Astrocyte (in vitro differentiated cells and primary cell): Measurements from ENCODE around the gene ERFL. TPM values are rescaled to one million over a fixed set of nuclear protein-coding genes. Genes with fewer than 3 reads are reported as not detected.

Experiments
- DNase-seq: peaks from one replicate; pipeline ENCODE4 v3.0.0-alpha.2; 2010; ENCODE audit warnings: low read depth
- FAIRE-seq: peaks from 2 replicates; lab custom pipeline; 2011; peaks lifted over from hg19 to GRCh38; lab: Jason Lieb, UNC
- H2AFZ ChIP-seq: 2 replicates; pipeline ENCODE4 v1.6.0; 2012; ENCODE audit warnings: low read depth, low read length, inconsistent platforms
- H3K27ac ChIP-seq: 2 replicates; pipeline ENCODE4 v1.5.1; 2011; ENCODE audit warnings: low read depth, low read length, inconsistent platforms
- H3K27me3 ChIP-seq: 2 replicates; pipeline ENCODE4 v1.6.0; 2011; ENCODE audit warnings: low read length, inconsistent platforms; ENCODE audit not compliant: insufficient read depth
- H3K36me3 ChIP-seq: 2 replicates; pipeline ENCODE4 v1.5.1; 2011; ENCODE audit warnings: low read length, inconsistent platforms; ENCODE audit not compliant: insufficient read depth
- H3K4me1 ChIP-seq: 2 replicates; pipeline ENCODE4 v1.5.1; 2011; ENCODE audit warnings: low read length, inconsistent platforms; ENCODE audit not compliant: insufficient read depth
- H3K4me2 ChIP-seq: 2 replicates; pipeline ENCODE4 v1.6.0; 2012; ENCODE audit warnings: low read length, inconsistent platforms
- H3K4me3 ChIP-seq: 2 replicates; pipeline ENCODE4 v1.5.1; 2011; ENCODE audit warnings: low read depth, mild to moderate bottlenecking, low read length, inconsistent platforms; ENCODE audit not compliant: insufficient read depth
- H3K79me2 ChIP-seq: 2 replicates; pipeline ENCODE4 v1.6.0; 2012; ENCODE audit warnings: mild to moderate bottlenecking, low read length, inconsistent platforms; ENCODE audit not compliant: insufficient read depth
- H3K9ac ChIP-seq: 2 replicates; pipeline ENCODE4 v1.6.0; 2012; ENCODE audit warnings: mild to moderate bottlenecking, low read length, inconsistent platforms
- H3K9me3 ChIP-seq: 2 replicates; pipeline ENCODE4 v1.5.1; 2012; ENCODE audit warnings: low read depth, mild to moderate bottlenecking, low read length, inconsistent platforms; ENCODE audit not compliant: insufficient read depth
- H4K20me1 ChIP-seq: 2 replicates; pipeline ENCODE4 v1.6.0; 2012; ENCODE audit warnings: low read length, inconsistent platforms; ENCODE audit not compliant: insufficient read depth
- H3K27ac Mint-ChIP-seq: one replicate; pipeline ENCODE4 v1.8.0; 2021; ENCODE audit warnings: mild to moderate bottlenecking, mixed read lengths; ENCODE audit not compliant: unreplicated experiment
- H3K27me3 Mint-ChIP-seq: one replicate; pipeline ENCODE4 v1.8.0; 2021; ENCODE audit warnings: low read depth, mixed read lengths; ENCODE audit not compliant: unreplicated experiment
- H3K36me3 Mint-ChIP-seq: one replicate; pipeline ENCODE4 v1.8.0; 2021; ENCODE audit warnings: low read depth, mixed read lengths; ENCODE audit not compliant: unreplicated experiment
- H3K4me1 Mint-ChIP-seq: one replicate; pipeline ENCODE4 v1.8.0; 2021; ENCODE audit warnings: low read depth, mixed read lengths; ENCODE audit not compliant: unreplicated experiment
- H3K4me3 Mint-ChIP-seq: one replicate; pipeline ENCODE4 v1.8.0; 2021; ENCODE audit warnings: mild to moderate bottlenecking, moderate library complexity, mixed read lengths; ENCODE audit not compliant: unreplicated experiment
- H3K9me3 Mint-ChIP-seq: one replicate; pipeline ENCODE4 v1.8.0; 2021; ENCODE audit warnings: mild to moderate bottlenecking, mixed read lengths; ENCODE audit not compliant: unreplicated experiment
- CTCF ChIP-seq: IDR thresholded peaks from 2 replicates; pipeline ENCODE4 v1.5.1; 2011; ENCODE audit warnings: low read depth, mild to moderate bottlenecking, inconsistent platforms, low read length, moderate library complexity; ENCODE audit not compliant: insufficient read depth
- EZH2 ChIP-seq: IDR thresholded peaks from 2 replicates; pipeline ENCODE4 v1.6.1; 2012; ENCODE audit warnings: mild to moderate bottlenecking, low read length, inconsistent platforms; ENCODE audit not compliant: insufficient read depth
- total RNA-seq: library from RNA; stranded (reverse); gene quantifications from 2 replicates; pipeline ENCODE4 v1.2.1, GENCODE V29; 2021

Gene ERFL
- total RNA-seq, 1 donor from 2014 or later = 0.41 TPM

GRCh38 chr19:41911889-41912731 is 16.1 kb downstream of the ERFL start:
- FAIRE-seq (no peak), DNase-seq (no peak)
- Histone ChIP-seq H3K27ac (no peak overlapping the region), H3K36me3 (no peaks in the 10 kb centered on the region), H3K4me1 (no peaks in the 10 kb centered on the region), H3K27me3 (peaks cover 51% of the 10 kb centered on the region), H3K4me3 (no peak overlapping the region), H3K9ac (no peak overlapping the region), H3K79me2 (no peaks in the 10 kb centered on the region), H3K4me2 (no peak overlapping the region), H2AFZ (no peak overlapping the region), H4K20me1 (peaks cover 39% of the 10 kb centered on the region), H3K9me3 (peaks cover 3% of the 10 kb centered on the region)
- TF ChIP-seq CTCF = no peak
- TF ChIP-seq EZH2 = peak; percentile 99
- peaks cover 2% of the 10 kb centered on the region for H3K9me3 Mint-ChIP-seq
- H3K4me1 Mint-ChIP-seq = no peaks in the 10 kb centered on the region
- peak overlapping the region; percentile 59 for H3K27ac Mint-ChIP-seq
- H3K4me3 Mint-ChIP-seq = no peak overlapping the region
- peaks cover 30% of the 10 kb centered on the region for H3K27me3 Mint-ChIP-seq
- H3K36me3 Mint-ChIP-seq = peaks cover 2% of the 10 kb centered on the region

GRCh38 chr19:41910992-41911888 is 17.0 kb downstream of the ERFL start:
- Histone ChIP-seq H3K79me2 (no peaks in the 10 kb centered on the region), H3K4me1 (no peaks in the 10 kb centered on the region), H3K9me3 (peaks cover 3% of the 10 kb centered on the region), H4K20me1 (peaks cover 42% of the 10 kb centered on the region), H3K4me2 (no peak overlapping the region), H3K27me3 (peaks cover 43% of the 10 kb centered on the region), H3K4me3 (no peak overlapping the region), H2AFZ (no peak overlapping the region), H3K36me3 (no peaks in the 10 kb centered on the region), H3K27ac (no peak overlapping the region), H3K9ac (no peak overlapping the region)
- H3K27me3 Mint-ChIP-seq = peaks cover 30% of the 10 kb centered on the region
- H3K4me3 Mint-ChIP-seq = no peak overlapping the region
- peaks cover 2% of the 10 kb centered on the region for H3K9me3 Mint-ChIP-seq
- no peaks in the 10 kb centered on the region for H3K4me1 Mint-ChIP-seq
- peaks cover 5% of the 10 kb centered on the region for H3K36me3 Mint-ChIP-seq
- DNase-seq = no peak
- peak overlapping the region; percentile 59 for H3K27ac Mint-ChIP-seq
- FAIRE-seq = no peak
- TF ChIP-seq CTCF = no peak
- no peak for TF ChIP-seq EZH2
